Gastrocnemius medialis (tissue), 4 donors: ENCODE data around the gene DYSF. TPM values are rescaled to one million over a fixed set of nuclear protein-coding genes. Genes with fewer than 3 reads are reported as not detected.

ENCODE experiments used
- ATAC-seq, 2 donors: fragments of 150-250 bp; one replicate each; pipeline ENCODE4 v1.9.1; 2016
- DNase-seq, 2 donors: peaks; one replicate each; pipeline ENCODE4 v3.0.0-alpha.2; 2019
- H3K27ac ChIP-seq, 4 donors: fragments of 200-600 bp; sonication (generic); 1 replicate in 1 of 4; 2 replicates in 3 of 4; pipeline ENCODE4 v1.5.1; 2016 to 2018; ENCODE audit warnings: mild to moderate bottlenecking in 2 of 4, moderate library complexity in 1 of 4
- H3K27me3 ChIP-seq, 3 donors: fragments of 200-600 bp; sonication (generic) in 2 of 3; 1 replicate in 1 of 3; 2 replicates in 2 of 3; pipeline versions ENCODE4 v1.5.1 to v1.6.0; 2016 to 2019; ENCODE audit warnings: mild to moderate bottlenecking in 1 of 3, moderate library complexity in 1 of 3
- H3K36me3 ChIP-seq, 2 donors: fragments of 200-600 bp; sonication (generic) in 1 of 2; one replicate each; pipeline ENCODE4 v1.5.1; 2017 to 2018
- H3K4me1 ChIP-seq, 2 donors: fragments of 200-600 bp; sonication (generic) in 1 of 2; one replicate each; pipeline ENCODE4 v1.5.1; 2016 to 2017; ENCODE audit warnings: mild to moderate bottlenecking in 2 of 2
- H3K4me3 ChIP-seq, 4 donors: fragments of 200-600 bp; sonication (generic) in 3 of 4; 1 replicate in 1 of 4; 2 replicates in 3 of 4; pipeline ENCODE4 v1.5.1; 2016 to 2019; ENCODE audit warnings: mild to moderate bottlenecking in 2 of 4
- H3K9me3 ChIP-seq, 3 donors: fragments of 200-600 bp; sonication (generic) in 2 of 3; 1 replicate in 1 of 3; 2 replicates in 2 of 3; pipeline ENCODE4 v1.5.1; 2016 to 2019
- POLR2A ChIP-seq, 2 donors: fragments of 450-650 bp; IDR thresholded peaks; one replicate each; pipeline ENCODE4 v1.6.1; 2017; ENCODE audit warnings: antibody characterized with exemption in 2 of 2, mild to moderate bottlenecking in 2 of 2, moderate library complexity in 2 of 2
- in situ Hi-C, 4 donors: fragments of 200-750 bp; cut with MboI; loops; one replicate each; pipeline versions ENCODE4 v1.15.0 to v1.8.0; 2017; ENCODE audit warnings: low sequenced_read_pairs in 4 of 4
- intact Hi-C: fragments of 100-400 bp; cut with DNase I; formaldehyde crosslinking; loops from one replicate; pipeline ENCODE4 v1.15.1; 2023; ENCODE audit warnings: low total_unique reads
- total RNA-seq, 4 donors: library from RNA; depleted of rRNA; stranded (reverse); fragments of >200 nt; gene quantifications; one replicate each; pipeline versions ENCODE4 v1.1.0 to v1.2.3, GENCODE V29; 2016
- TF ChIP-seq, protein P1 (sequence below), 5 experiments: fragments of 450-650 bp in 3 of 5; fragments of 200-600 bp in 2 of 5; sonication (generic) in 2 of 5; IDR thresholded peaks in 4 of 5; conservative IDR thresholded peaks in 1 of 5; 1 replicate in 4 of 5; 2 replicates in 1 of 5; pipeline ENCODE4 v1.5.1; 2016 to 2019; ENCODE audit warnings: antibody characterized with exemption in 5 of 5, mild to moderate bottlenecking in 3 of 5, moderate library complexity in 3 of 5

Gene DYSF
- total RNA-seq, 4 donors from 2014 or later: 40.7 to 267 (median 153) TPM

GRCh38 chr2:71724793-71725192 is 271.4 kb downstream of the DYSF start:
- intact Hi-C loops: no loop called here
- in situ Hi-C loops: no loop called here
- DNase-seq (no peak), ATAC-seq (no peak)
- H3K27me3 ChIP-seq: no peaks in the 10 kb centered on the region
- peaks cover 0 to 7% (median 0%) of the 10 kb centered on the region in 3 donors for H3K9me3 ChIP-seq
- TF ChIP-seq, protein P1, sequence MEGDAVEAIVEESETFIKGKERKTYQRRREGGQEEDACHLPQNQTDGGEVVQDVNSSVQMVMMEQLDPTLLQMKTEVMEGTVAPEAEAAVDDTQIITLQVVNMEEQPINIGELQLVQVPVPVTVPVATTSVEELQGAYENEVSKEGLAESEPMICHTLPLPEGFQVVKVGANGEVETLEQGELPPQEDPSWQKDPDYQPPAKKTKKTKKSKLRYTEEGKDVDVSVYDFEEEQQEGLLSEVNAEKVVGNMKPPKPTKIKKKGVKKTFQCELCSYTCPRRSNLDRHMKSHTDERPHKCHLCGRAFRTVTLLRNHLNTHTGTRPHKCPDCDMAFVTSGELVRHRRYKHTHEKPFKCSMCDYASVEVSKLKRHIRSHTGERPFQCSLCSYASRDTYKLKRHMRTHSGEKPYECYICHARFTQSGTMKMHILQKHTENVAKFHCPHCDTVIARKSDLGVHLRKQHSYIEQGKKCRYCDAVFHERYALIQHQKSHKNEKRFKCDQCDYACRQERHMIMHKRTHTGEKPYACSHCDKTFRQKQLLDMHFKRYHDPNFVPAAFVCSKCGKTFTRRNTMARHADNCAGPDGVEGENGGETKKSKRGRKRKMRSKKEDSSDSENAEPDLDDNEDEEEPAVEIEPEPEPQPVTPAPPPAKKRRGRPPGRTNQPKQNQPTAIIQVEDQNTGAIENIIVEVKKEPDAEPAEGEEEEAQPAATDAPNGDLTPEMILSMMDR (IDR thresholded peaks at IDR 0.05 in 4 of 5, conservative IDR thresholded peaks at IDR 0.05 in 1 of 5): no peak
- no peak for TF ChIP-seq POLR2A (IDR thresholded peaks at IDR 0.05)
- no peak overlapping the region for H3K27ac ChIP-seq
- peaks cover 21 to 23% of the 10 kb centered on the region in 2 donors for H3K4me1 ChIP-seq
- H3K4me3 ChIP-seq: no peak overlapping the region
- no peaks in the 10 kb centered on the region for H3K36me3 ChIP-seq

DNA sequence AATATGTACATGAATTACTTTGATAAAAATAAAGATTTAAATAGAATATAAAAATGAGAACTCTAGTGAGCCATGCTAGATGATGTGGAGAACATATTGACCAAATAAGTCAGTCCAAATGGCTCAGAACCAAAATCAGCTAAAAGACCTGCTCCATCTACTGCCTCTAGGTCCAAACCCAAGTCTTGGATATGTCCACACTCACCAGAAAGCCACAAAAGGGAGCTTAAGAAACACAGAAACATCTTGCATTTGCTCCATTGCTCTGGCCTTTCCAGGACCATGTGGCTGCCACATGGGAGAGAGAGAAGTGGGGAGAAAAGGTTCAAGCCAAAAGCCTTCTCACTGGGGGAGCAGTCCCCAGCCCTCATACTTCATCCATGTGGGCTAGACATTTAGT is 272.5 kb downstream of the DYSF start:
- Histone ChIP-seq H3K4me3 (no peak overlapping the region), H3K4me1 (peaks cover 11 to 12% of the 10 kb centered on the region in 2 donors), H3K27me3 (no peaks in the 10 kb centered on the region), H3K9me3 (peaks cover 0 to 7% (median 0%) of the 10 kb centered on the region in 3 donors), H3K36me3 (no peaks in the 10 kb centered on the region), H3K27ac (no peak overlapping the region)
- intact Hi-C loops: no loop called here
- ATAC-seq (no peak), DNase-seq (no peak)
- TF ChIP-seq, protein P1 (IDR thresholded peaks at IDR 0.05 in 4 of 5, conservative IDR thresholded peaks at IDR 0.05 in 1 of 5): no peak
- TF ChIP-seq POLR2A (IDR thresholded peaks at IDR 0.05): no peak
- in situ Hi-C loops: no loop called here

GRCh38 chr2:71727562-71727961 is 274.2 kb downstream of the DYSF start:
- intact Hi-C loops: no loop called here
- no peak for ATAC-seq
- no peak overlapping the region for H3K27ac ChIP-seq
- in situ Hi-C loops: no loop called here
- H3K4me1 ChIP-seq: no peaks in the 10 kb centered on the region
- H3K4me3 ChIP-seq: no peak overlapping the region
- TF ChIP-seq, protein P1 (IDR thresholded peaks at IDR 0.05 in 4 of 5, conservative IDR thresholded peaks at IDR 0.05 in 1 of 5): no peak
- no peak for TF ChIP-seq POLR2A (IDR thresholded peaks at IDR 0.05)
- no peaks in the 10 kb centered on the region for H3K27me3 ChIP-seq
- H3K9me3 ChIP-seq: peaks cover 0 to 7% (median 0%) of the 10 kb centered on the region in 3 donors
- no peak for DNase-seq
- no peaks in the 10 kb centered on the region for H3K36me3 ChIP-seq

DNA sequence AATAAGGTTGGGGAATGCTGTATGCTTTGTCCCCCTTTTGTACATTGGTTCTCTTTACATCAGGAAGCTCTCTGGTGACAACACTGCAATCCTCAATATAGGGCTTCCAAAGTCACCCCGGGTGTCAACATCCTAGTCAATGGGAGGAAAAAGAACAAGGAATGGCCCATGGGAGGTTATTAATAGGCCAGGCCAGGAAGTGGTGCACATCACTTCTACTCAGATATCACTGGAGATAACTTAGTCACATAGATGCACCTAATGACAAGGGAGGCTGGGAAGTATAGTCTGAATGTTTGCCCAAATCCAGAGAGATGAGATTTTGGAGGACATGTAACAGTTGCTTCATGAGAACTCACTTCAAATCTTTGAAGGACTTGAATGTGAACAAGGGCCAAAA is 274.7 kb downstream of the DYSF start:
- Histone ChIP-seq H3K4me3 (no peak overlapping the region), H3K27me3 (no peaks in the 10 kb centered on the region), H3K36me3 (no peaks in the 10 kb centered on the region), H3K9me3 (peaks cover 0 to 7% (median 0%) of the 10 kb centered on the region in 3 donors), H3K27ac (no peak overlapping the region), H3K4me1 (no peaks in the 10 kb centered on the region)
- in situ Hi-C loops (no loop called here), intact Hi-C loops (no loop called here)
- TF ChIP-seq POLR2A (IDR thresholded peaks at IDR 0.05): no peak
- TF ChIP-seq, protein P1 (IDR thresholded peaks at IDR 0.05 in 4 of 5, conservative IDR thresholded peaks at IDR 0.05 in 1 of 5): no peak
- no peak for DNase-seq
- no peak for ATAC-seq

DNA sequence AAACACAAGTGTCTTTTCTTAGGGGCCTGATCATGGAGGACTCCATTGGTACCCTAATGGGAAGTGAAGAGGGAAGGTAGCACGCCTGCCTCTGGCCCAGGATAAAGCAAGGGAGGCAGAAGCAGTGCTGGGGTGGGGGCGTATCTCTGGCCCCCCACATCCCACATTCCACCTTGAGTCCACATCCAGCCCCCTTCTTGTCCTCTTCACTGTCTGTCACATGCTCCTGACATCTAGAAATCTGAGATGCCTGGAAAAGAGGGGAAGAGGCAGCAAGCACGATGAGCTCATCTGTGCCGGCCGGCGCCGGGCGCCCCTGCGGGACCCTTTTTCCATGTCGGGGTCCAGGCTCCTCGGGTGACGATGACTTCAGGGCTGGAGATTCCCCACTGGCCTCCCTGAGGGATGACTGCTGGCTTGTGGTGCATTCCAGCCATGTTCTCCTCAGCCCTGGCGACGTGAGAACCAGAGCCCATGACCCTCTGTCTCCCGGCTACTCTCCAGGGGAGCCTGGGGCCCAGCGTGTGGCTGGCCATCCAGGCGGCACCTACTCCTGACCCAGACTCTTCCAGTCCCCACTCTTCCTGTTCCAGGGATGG is 277.5 kb downstream of the DYSF start:
- ATAC-seq: no peak

More for the DNA sequence above, 277.5 kb downstream of the DYSF start:
- intact Hi-C loops: no loop called here
- no peaks in the 10 kb centered on the region for H3K9me3 ChIP-seq
- no peak overlapping the region for H3K4me3 ChIP-seq
- no peaks in the 10 kb centered on the region for H3K27me3 ChIP-seq
- no peaks in the 10 kb centered on the region for H3K36me3 ChIP-seq
- TF ChIP-seq, protein P1 (IDR thresholded peaks at IDR 0.05 in 4 of 5, conservative IDR thresholded peaks at IDR 0.05 in 1 of 5): no peak
- TF ChIP-seq POLR2A (IDR thresholded peaks at IDR 0.05): no peak
- DNase-seq: no peak
- in situ Hi-C loops: no loop called here
- H3K27ac ChIP-seq: no peak overlapping the region
- H3K4me1 ChIP-seq: peaks cover 0 to under 1% of the 10 kb centered on the region in 2 donors
